GM12878 (cell line): ENCODE data around the gene GUCA2B. TPM values are rescaled to one million over a fixed set of nuclear protein-coding genes. Genes with fewer than 3 reads are reported as not detected.

Experiments used
- ATAC-seq: fragments of 200-7000 bp; cut with Tn5 transposase; 3 replicates; pipeline ENCODE4 v1.9.1; 2020; ENCODE audit warnings: mild to moderate bottlenecking, moderate library complexity
- BruUV-seq: library from RNA; stranded (reverse); fragments of 400-500 nt; replicated peaks from 2 replicates; lab custom pipeline; 2021; lab: Mats Ljungman, UMichigan
- CTCF ChIA-PET: fragments of 300-600 bp; sonication (Branson Sonifier 250); formaldehyde crosslinking; extraction: SDS; loops from one replicate; lab custom pipeline; 2021; ENCODE audit warnings: inconsistent platforms; lab: Yijun Ruan, JAX
- POLR2A ChIA-PET: fragments of 350-600 bp; formaldehyde crosslinking; extraction: SDS; loops from one replicate; lab custom pipeline; 2021; ENCODE audit warnings: inconsistent platforms; lab: Charles Lee
- RAD21 ChIA-PET: fragments of 300-600 bp; sonication (Branson Sonifier 250); formaldehyde crosslinking; loops from one replicate; lab custom pipeline; 2023; ENCODE audit warnings: antibody characterized with exemption; ENCODE audit not compliant: unreplicated experiment; lab: Charles Lee
- SMC1A ChIA-PET: fragments of 300-600 bp; sonication (Branson Sonifier 250); formaldehyde crosslinking; loops from one replicate; lab custom pipeline; 2023; ENCODE audit not compliant: unreplicated experiment, uncharacterized antibody; lab: Charles Lee
- DNase-seq: peaks from one replicate; pipeline ENCODE4 v3.0.0-alpha.2; 2011; ENCODE audit warnings: low read depth, low spot score
- FAIRE-seq: peaks from 3 replicates; lab custom pipeline; 2011; peaks lifted over from hg19 to GRCh38; lab: Jason Lieb, UNC
- H2AFZ ChIP-seq: 2 replicates; pipeline ENCODE4 v1.6.0; 2011; ENCODE audit warnings: low read depth, low read length, control low read depth; ENCODE audit not compliant: control insufficient read depth
- H3K27ac ChIP-seq: 2 replicates; pipeline ENCODE4 v1.5.1; 2011; ENCODE audit warnings: control low read depth; ENCODE audit not compliant: control insufficient read depth, insufficient read depth
- H3K27me3 ChIP-seq, 2 experiments: replicated peaks in 1 of 2; 2 replicates each; pipeline versions ENCODE4 v1.6.0 to v1.6.1; 2011; ENCODE audit warnings: low read length in 1 of 2; ENCODE audit not compliant: control insufficient read depth in 2 of 2, insufficient read depth in 2 of 2
- H3K36me3 ChIP-seq, 2 experiments: 2 replicates each; pipeline ENCODE4 v1.5.1; 2011; ENCODE audit warnings: low read length in 1 of 2; ENCODE audit not compliant: control insufficient read depth in 2 of 2, insufficient read depth in 2 of 2
- H3K4me1 ChIP-seq: 2 replicates; pipeline ENCODE4 v1.6.1; 2011; ENCODE audit warnings: mild to moderate bottlenecking, low read length, moderate library complexity, mixed read lengths; ENCODE audit not compliant: control insufficient read depth, insufficient read depth
- H3K4me2 ChIP-seq: 2 replicates; pipeline ENCODE4 v1.6.0; 2011; ENCODE audit warnings: control low read depth; ENCODE audit not compliant: control insufficient read depth, insufficient read depth
- H3K4me3 ChIP-seq: fragments of 200-600 bp; sonication (generic); 2 replicates; pipeline ENCODE4 v1.5.1; 2016
- H3K79me2 ChIP-seq: 2 replicates; pipeline ENCODE4 v1.6.0; 2011; ENCODE audit warnings: low read length; ENCODE audit not compliant: control insufficient read depth, insufficient read depth
- H3K9ac ChIP-seq: 2 replicates; pipeline ENCODE4 v1.8.0; 2011; ENCODE audit warnings: low read length, control low read depth, mixed read lengths; ENCODE audit not compliant: control insufficient read depth, insufficient read depth
- H3K9me3 ChIP-seq: replicated peaks from 3 replicates; pipeline ENCODE4 v1.5.1; 2011; ENCODE audit warnings: mild to moderate bottlenecking, low read length; ENCODE audit not compliant: control insufficient read depth, insufficient read depth
- H4K20me1 ChIP-seq: 2 replicates; pipeline ENCODE4 v1.6.0; 2011; ENCODE audit not compliant: control insufficient read depth, insufficient read depth
- CEBPB ChIP-seq, 2 experiments: fragments of 150-350 bp in 1 of 2; IDR thresholded peaks; 2 replicates each; pipeline ENCODE4 v1.6.1; 2012 to 2014; ENCODE audit warnings: low read depth in 2 of 2, low read length in 2 of 2, borderline replicate concordance in 1 of 2, inconsistent platforms in 1 of 2
- CHD2 ChIP-seq: IDR thresholded peaks from 2 replicates; pipeline ENCODE4 v1.6.1; 2011; ENCODE audit warnings: low read depth, low read length, improper control_type of control experiment, borderline replicate concordance
- CHD4 ChIP-seq: fragments of 200-600 bp; sonication (generic); IDR thresholded peaks from 2 replicates; pipeline ENCODE4 v1.6.1; 2016; ENCODE audit warnings: mild to moderate bottlenecking
- ESRRA ChIP-seq: IDR thresholded peaks from 2 replicates; pipeline ENCODE4 v1.6.1; 2012; ENCODE audit warnings: mild to moderate bottlenecking, low read length, improper control_type of control experiment
- IKZF1 ChIP-seq: fragments of 450-650 bp; conservative IDR thresholded peaks from 2 replicates; pipeline ENCODE4 v1.6.1; 2017; ENCODE audit warnings: antibody characterized with exemption, mild to moderate bottlenecking
- MXI1 ChIP-seq: fragments of 150-350 bp; IDR thresholded peaks from 2 replicates; pipeline ENCODE4 v1.6.1; 2011; ENCODE audit warnings: low read depth, mild to moderate bottlenecking, inconsistent platforms, low read length, improper control_type of control experiment
- NR2F1 ChIP-seq: fragments of 450-650 bp; conservative IDR thresholded peaks from 2 replicates; pipeline ENCODE4 v1.6.1; 2017; ENCODE audit warnings: mild to moderate bottlenecking
- RAD21 ChIP-seq: IDR thresholded peaks from 2 replicates; pipeline ENCODE4 v1.6.1; 2011; ENCODE audit warnings: mild to moderate bottlenecking, low read depth, low read length, moderate library complexity; ENCODE audit not compliant: insufficient read depth
- SPI1 ChIP-seq: IDR thresholded peaks from 2 replicates; pipeline ENCODE4 v1.6.1; 2011; ENCODE audit warnings: low read depth, mild to moderate bottlenecking, low read length, moderate library complexity, borderline replicate concordance; ENCODE audit not compliant: insufficient read depth
- TAF1 ChIP-seq: IDR thresholded peaks from 2 replicates; pipeline ENCODE4 v1.6.1; 2011; ENCODE audit warnings: mild to moderate bottlenecking, low read depth, low read length, borderline replicate concordance
- ZNF274 ChIP-seq: IDR thresholded peaks from one replicate; pipeline ENCODE4 v1.8.0; 2011; ENCODE audit not compliant: insufficient read length, insufficient read depth
- WGBS: methylation state at CpG from one replicate; pipeline ENCODE4 v1.1.6; 2016; ENCODE audit warnings: low lambda C conversion rate; ENCODE audit not compliant: insufficient replicate concordance, insufficient coverage; ENCODE audit errors: missing lambda C conversion rate; 5-methylcytosine and 5-hydroxymethylcytosine counted together
- in situ Hi-C: fragments of 300-500 bp; cut with MboI; formaldehyde crosslinking; loops from 9 replicates; pipeline ENCODE4 v1.14.3; 2018; ENCODE audit warnings: mixed read lengths
- intact Hi-C: fragments of 100-400 bp; cut with micrococcal nuclease; formaldehyde crosslinking; loops from one replicate; pipeline ENCODE4 v1.14.2; 2022; ENCODE audit not compliant: unreplicated experiment
- polyA plus RNA-seq, 11 experiments: library from polyadenylated mRNA; depleted of rRNA in 4 of 11; unstranded in 6 of 11; stranded (reverse) in 5 of 11; fragments of >200 nt; fragmentation: Nextera tagmentation in 4 of 11; fragmentation: Illumina TruSeq in 1 of 11; extraction: Ambion mirVana in 4 of 11; extraction: Trizol in 1 of 11; gene quantifications; 1 replicate in 1 of 11; 2 replicates in 10 of 11; pipeline versions ENCODE4 v1.2.1 to v1.2.3, GENCODE V29; 2011 to 2016; ENCODE audit warnings: inconsistent platforms in 2 of 11, missing spikeins in 2 of 11, low read depth in 1 of 11
- total RNA-seq, 4 experiments: library from RNA; depleted of rRNA in 3 of 4; stranded (reverse); fragments of >200 nt in 3 of 4; fragmentation: Illumina TruSeq in 1 of 4; extraction: Trizol in 1 of 4; gene quantifications; 2 replicates each; pipeline versions ENCODE4 v1.2.1 to v1.2.3, GENCODE V29; 2013 to 2021
- TF ChIP-seq, protein P1 (sequence below): IDR thresholded peaks from 2 replicates; pipeline ENCODE4 v1.6.1; 2012; ENCODE audit warnings: low read depth, low read length, improper control_type of control experiment
- TF ChIP-seq, protein P2 (sequence below): fragments of 150-350 bp; IDR thresholded peaks from 2 replicates; pipeline ENCODE4 v1.6.1; 2014; ENCODE audit warnings: mild to moderate bottlenecking, low read depth, low read length
- TF ChIP-seq, protein P3 (sequence below): fragments of 150-350 bp; IDR thresholded peaks from 2 replicates; pipeline ENCODE4 v1.6.1; 2016; ENCODE audit warnings: low read depth, low read length

GUCA2B gene
- total and polyA plus RNA-seq, 10 of the 15 experiments (the other 5 are each of a cell fraction or from before 2014, with no cell fraction given), result not detected

DNA sequence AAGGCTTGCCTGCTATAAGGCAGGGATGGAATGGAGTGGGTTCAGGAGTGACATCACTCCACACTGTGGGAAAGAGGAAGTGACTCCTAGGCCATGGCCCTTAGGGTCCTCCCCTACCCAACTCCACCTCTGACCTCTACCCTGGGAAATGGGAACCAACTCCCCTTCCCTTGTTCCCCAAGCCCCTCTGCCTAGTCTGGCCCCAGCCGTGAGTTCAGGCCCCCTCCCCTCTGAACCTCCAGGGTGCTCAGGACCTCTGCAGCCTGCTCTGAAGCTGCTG, 15.1 kb downstream of the GUCA2B start:
- peak; percentile 57 for ATAC-seq
- no peaks in the 10 kb centered on the region for H3K4me1 ChIP-seq
- H3K27ac ChIP-seq, result no peak overlapping the region
- in situ Hi-C loops, result no loop called here
- RAD21 ChIA-PET, result no interaction called here
- WGBS, result 14% methylated on average over 1 of the region's 1 CpG
- H3K36me3 ChIP-seq, result no peaks in the 10 kb centered on the region
- TF ChIP-seq, protein P1, sequence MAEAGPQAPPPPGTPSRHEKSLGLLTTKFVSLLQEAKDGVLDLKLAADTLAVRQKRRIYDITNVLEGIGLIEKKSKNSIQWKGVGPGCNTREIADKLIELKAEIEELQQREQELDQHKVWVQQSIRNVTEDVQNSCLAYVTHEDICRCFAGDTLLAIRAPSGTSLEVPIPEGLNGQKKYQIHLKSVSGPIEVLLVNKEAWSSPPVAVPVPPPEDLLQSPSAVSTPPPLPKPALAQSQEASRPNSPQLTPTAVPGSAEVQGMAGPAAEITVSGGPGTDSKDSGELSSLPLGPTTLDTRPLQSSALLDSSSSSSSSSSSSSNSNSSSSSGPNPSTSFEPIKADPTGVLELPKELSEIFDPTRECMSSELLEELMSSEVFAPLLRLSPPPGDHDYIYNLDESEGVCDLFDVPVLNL, result no peak
- no peak for TF ChIP-seq CHD4
- no peak for TF ChIP-seq ZNF274
- peak; percentile 64 for TF ChIP-seq NR2F1
- no peak for TF ChIP-seq ESRRA
- TF ChIP-seq TAF1, result no peak
- TF ChIP-seq IKZF1, result peak; percentile 49
- TF ChIP-seq SPI1, result peak; percentile 90
- no peaks in the 10 kb centered on the region for H3K9me3 ChIP-seq
- H2AFZ ChIP-seq, result no peak overlapping the region
- H3K9ac ChIP-seq, result no peak overlapping the region
- SMC1A ChIA-PET, result no interaction called here
- POLR2A ChIA-PET, result no interaction called here
- H3K27me3 ChIP-seq, result no peaks in the 10 kb centered on the region
- intact Hi-C loops, result no loop called here
- DNase-seq, result no peak
- no peaks in the 10 kb centered on the region for H4K20me1 ChIP-seq
- no peak overlapping the region for H3K4me3 ChIP-seq
- H3K4me2 ChIP-seq, result no peak overlapping the region
- CTCF ChIA-PET, result interaction anchor here (0.9 kb wide), 1 partner anchor 10 kb away, joined by 4 read pairs; no protein-coding TSS in a partner anchor
- H3K79me2 ChIP-seq, result no peaks in the 10 kb centered on the region
- BruUV-seq, result no TSS peak
- FAIRE-seq, result no peak

DNA sequence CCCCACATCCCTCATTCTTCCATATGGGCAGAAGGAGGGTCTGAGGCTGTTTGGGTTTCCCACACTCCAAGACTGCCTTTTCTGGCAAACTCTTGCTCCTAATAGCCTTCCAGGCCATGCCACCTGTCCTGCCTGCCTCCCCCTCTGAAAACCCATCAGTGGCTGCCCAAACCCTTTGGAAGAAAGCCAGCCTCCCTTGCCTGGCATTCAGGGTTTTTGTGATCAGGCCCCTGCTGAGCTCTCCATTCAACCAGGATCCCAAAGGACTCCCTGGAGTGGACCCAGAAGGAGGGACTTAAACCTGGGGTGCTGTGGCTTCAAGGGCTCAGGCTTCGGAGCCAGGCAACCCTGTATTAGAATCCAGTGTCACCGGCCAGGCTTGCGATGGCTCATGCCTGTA, 15.6 kb downstream of the GUCA2B start:
- CTCF ChIA-PET, result interaction anchor here (0.9 to 1.1 kb wide), 2 partner anchors 10 to 653 kb away, joined by 3 to 4 read pairs; no protein-coding TSS in a partner anchor
- WGBS, result 89% methylated on average over 3 of the region's 3 CpGs
- intact Hi-C loops (no loop called here), in situ Hi-C loops (no loop called here)
- RAD21 ChIA-PET, result no interaction called here
- Histone ChIP-seq H3K27ac (no peak overlapping the region), H2AFZ (no peak overlapping the region), H3K4me1 (no peaks in the 10 kb centered on the region), H3K9ac (no peak overlapping the region), H3K4me2 (no peak overlapping the region), H3K27me3 (no peaks in the 10 kb centered on the region), H3K9me3 (no peaks in the 10 kb centered on the region), H4K20me1 (no peaks in the 10 kb centered on the region), H3K4me3 (no peak overlapping the region), H3K79me2 (no peaks in the 10 kb centered on the region), H3K36me3 (no peaks in the 10 kb centered on the region)
- no peak for FAIRE-seq
- ATAC-seq, result no peak
- SMC1A ChIA-PET, result no interaction called here
- no peak for DNase-seq
- POLR2A ChIA-PET, result no interaction called here
- BruUV-seq, result no TSS peak
- TF ChIP-seq, protein P2, sequence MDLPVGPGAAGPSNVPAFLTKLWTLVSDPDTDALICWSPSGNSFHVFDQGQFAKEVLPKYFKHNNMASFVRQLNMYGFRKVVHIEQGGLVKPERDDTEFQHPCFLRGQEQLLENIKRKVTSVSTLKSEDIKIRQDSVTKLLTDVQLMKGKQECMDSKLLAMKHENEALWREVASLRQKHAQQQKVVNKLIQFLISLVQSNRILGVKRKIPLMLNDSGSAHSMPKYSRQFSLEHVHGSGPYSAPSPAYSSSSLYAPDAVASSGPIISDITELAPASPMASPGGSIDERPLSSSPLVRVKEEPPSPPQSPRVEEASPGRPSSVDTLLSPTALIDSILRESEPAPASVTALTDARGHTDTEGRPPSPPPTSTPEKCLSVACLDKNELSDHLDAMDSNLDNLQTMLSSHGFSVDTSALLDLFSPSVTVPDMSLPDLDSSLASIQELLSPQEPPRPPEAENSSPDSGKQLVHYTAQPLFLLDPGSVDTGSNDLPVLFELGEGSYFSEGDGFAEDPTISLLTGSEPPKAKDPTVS, result no peak
- TF ChIP-seq, protein P3, sequence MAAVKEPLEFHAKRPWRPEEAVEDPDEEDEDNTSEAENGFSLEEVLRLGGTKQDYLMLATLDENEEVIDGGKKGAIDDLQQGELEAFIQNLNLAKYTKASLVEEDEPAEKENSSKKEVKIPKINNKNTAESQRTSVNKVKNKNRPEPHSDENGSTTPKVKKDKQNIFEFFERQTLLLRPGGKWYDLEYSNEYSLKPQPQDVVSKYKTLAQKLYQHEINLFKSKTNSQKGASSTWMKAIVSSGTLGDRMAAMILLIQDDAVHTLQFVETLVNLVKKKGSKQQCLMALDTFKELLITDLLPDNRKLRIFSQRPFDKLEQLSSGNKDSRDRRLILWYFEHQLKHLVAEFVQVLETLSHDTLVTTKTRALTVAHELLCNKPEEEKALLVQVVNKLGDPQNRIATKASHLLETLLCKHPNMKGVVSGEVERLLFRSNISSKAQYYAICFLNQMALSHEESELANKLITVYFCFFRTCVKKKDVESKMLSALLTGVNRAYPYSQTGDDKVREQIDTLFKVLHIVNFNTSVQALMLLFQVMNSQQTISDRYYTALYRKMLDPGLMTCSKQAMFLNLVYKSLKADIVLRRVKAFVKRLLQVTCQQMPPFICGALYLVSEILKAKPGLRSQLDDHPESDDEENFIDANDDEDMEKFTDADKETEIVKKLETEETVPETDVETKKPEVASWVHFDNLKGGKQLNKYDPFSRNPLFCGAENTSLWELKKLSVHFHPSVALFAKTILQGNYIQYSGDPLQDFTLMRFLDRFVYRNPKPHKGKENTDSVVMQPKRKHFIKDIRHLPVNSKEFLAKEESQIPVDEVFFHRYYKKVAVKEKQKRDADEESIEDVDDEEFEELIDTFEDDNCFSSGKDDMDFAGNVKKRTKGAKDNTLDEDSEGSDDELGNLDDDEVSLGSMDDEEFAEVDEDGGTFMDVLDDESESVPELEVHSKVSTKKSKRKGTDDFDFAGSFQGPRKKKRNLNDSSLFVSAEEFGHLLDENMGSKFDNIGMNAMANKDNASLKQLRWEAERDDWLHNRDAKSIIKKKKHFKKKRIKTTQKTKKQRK, result no peak
- TF ChIP-seq RAD21, result no peak
- TF ChIP-seq CHD2, result no peak
- TF ChIP-seq CEBPB (IDR thresholded peaks at IDR 0.05; ENCODE audit: borderline replicate concordance in 1 of 2, low read depth in 2 of 2, low read length in 2 of 2), result no peak
- no peak for TF ChIP-seq MXI1
